22Rv1 (cell line): ENCODE results near the gene PCDHGB6.
"Not testable (repeated sequence)": the region's sequence is repeated elsewhere in the genome, so short reads cannot be mapped to it uniquely, and the experiment has no call there.

ENCODE experiments used
- H3K27ac ChIP-seq: fragments of 450-650 bp; 2 replicates; pipeline ENCODE4 v1.5.1; 2017
- CTCF ChIP-seq: fragments of 450-650 bp; IDR thresholded peaks from 2 replicates; pipeline ENCODE4 v1.5.1; 2017; ENCODE audit warnings: mild to moderate bottlenecking
- ZFX ChIP-seq: fragments of 450-650 bp; IDR thresholded peaks from 2 replicates; pipeline ENCODE4 v1.6.1; 2017; ENCODE audit warnings: antibody characterized with exemption, borderline replicate concordance

The PCDHGB6 gene

GRCh38 chr5:141409598-141410306, 1.9 kb downstream of the PCDHGB6 start:
- TF ChIP-seq CTCF (no peak), ZFX (no peak)
- H3K27ac ChIP-seq, result no peak overlapping the region

- TF ChIP-seq ZFX (no peak), CTCF (no peak)
- no peak overlapping the region for H3K27ac ChIP-seq
Observed at GRCh38 chr5:141411575-141411974, 3.8 kb downstream of the PCDHGB6 start.

GRCh38 chr5:141412854-141413539, 5.2 kb downstream of the PCDHGB6 start, which contains the start of gene PCDHGA10:
Gene PCDHGA10 (plus strand): TSS chr5:141412987. CDS start chr5:141413176, 189 bp downstream.
- H3K27ac ChIP-seq, result peak within 1 kb of the TSS; percentile 55
- TF ChIP-seq ZFX, result no peak
- TF ChIP-seq CTCF, result peak; percentile 87

- TF ChIP-seq ZFX, result no peak
- TF ChIP-seq CTCF, result no peak
- H3K27ac ChIP-seq, result peak overlapping the region; percentile 55
Observed at GRCh38 chr5:141413540-141414069, 5.8 kb downstream of the PCDHGB6 start.

GRCh38 chr5:141414548-141415274, 6.9 kb downstream of the PCDHGB6 start:
- H3K27ac ChIP-seq, result not testable (repeated sequence)

GRCh38 chr5:141415275-141415618, 7.4 kb downstream of the PCDHGB6 start:
- H3K27ac ChIP-seq, result not testable (repeated sequence)

- H3K27ac ChIP-seq, result not testable (repeated sequence)
- TF ChIP-seq CTCF, result peak; percentile 89
Observed at GRCh38 chr5:141417494-141418172, 9.8 kb downstream of the PCDHGB6 start, which contains the start of gene PCDHGB7. Gene PCDHGB7 (plus strand): TSS chr5:141417677. CDS start chr5:141417860, 183 bp downstream.
